GM23338 (cell line): ENCODE data around the gene ARHGEF2. TPM values are rescaled to one million over a fixed set of nuclear protein-coding genes. Genes with fewer than 3 reads are reported as not detected.

Source experiments
- ATAC-seq: fragments of 200-7000 bp; cut with Tn5 transposase; 3 replicates; pipeline ENCODE4 v1.9.1; 2020
- DNase-seq: peaks from one replicate; pipeline ENCODE4 v3.0.0-alpha.2; 2015; ENCODE audit warnings: low spot score
- H2AFZ ChIP-seq: fragments of 200-600 bp; sonication (generic); 2 replicates; pipeline ENCODE4 v1.8.0; 2016; ENCODE audit warnings: antibody characterized with exemption, mild to moderate bottlenecking, moderate library complexity
- H3F3A ChIP-seq: fragments of 200-600 bp; sonication (generic); replicated peaks from 2 replicates; pipeline ENCODE4 v1.8.0; 2017; ENCODE audit warnings: antibody characterized with exemption, mixed run types, low read depth
- H3K27ac ChIP-seq: fragments of 200-600 bp; sonication (generic); 2 replicates; pipeline ENCODE4 v1.6.1; 2016; ENCODE audit warnings: low read depth
- H3K27me3 ChIP-seq: fragments of 200-600 bp; sonication (generic); 2 replicates; pipeline ENCODE4 v1.8.0; 2016; ENCODE audit warnings: mild to moderate bottlenecking, mixed run types, moderate library complexity; ENCODE audit not compliant: insufficient read depth
- H3K36me3 ChIP-seq: fragments of 200-600 bp; sonication (generic); 2 replicates; pipeline ENCODE4 v1.8.0; 2016; ENCODE audit warnings: mild to moderate bottlenecking; ENCODE audit not compliant: insufficient read depth
- H3K4me1 ChIP-seq: fragments of 200-600 bp; sonication (generic); 2 replicates; pipeline ENCODE4 v1.8.0; 2016; ENCODE audit warnings: mild to moderate bottlenecking, moderate library complexity; ENCODE audit not compliant: insufficient read depth
- H3K4me2 ChIP-seq: fragments of 200-600 bp; sonication (generic); 2 replicates; pipeline ENCODE4 v1.7.1; 2017; ENCODE audit warnings: mixed run types
- H3K4me3 ChIP-seq: fragments of 200-600 bp; sonication (generic); 2 replicates; pipeline ENCODE4 v1.6.1; 2016; ENCODE audit warnings: mixed run types
- H3K79me2 ChIP-seq: fragments of 200-600 bp; sonication (generic); replicated peaks from 2 replicates; pipeline ENCODE4 v1.8.0; 2017; ENCODE audit warnings: mild to moderate bottlenecking; ENCODE audit not compliant: insufficient read depth
- H3K9me2 ChIP-seq: fragments of 200-600 bp; sonication (generic); 2 replicates; pipeline ENCODE4 v1.8.0; 2017; ENCODE audit not compliant: insufficient read depth
- H4K20me1 ChIP-seq: fragments of 200-600 bp; sonication (generic); replicated peaks from 2 replicates; pipeline ENCODE4 v1.8.0; 2017; ENCODE audit warnings: mild to moderate bottlenecking; ENCODE audit not compliant: insufficient read depth
- H3K27ac Mint-ChIP-seq: 2 replicates; pipeline ENCODE4 v1.8.0; 2020; ENCODE audit warnings: inconsistent platforms, mild to moderate bottlenecking, moderate library complexity, mixed read lengths
- H3K27me3 Mint-ChIP-seq: 3 replicates; pipeline ENCODE4 v1.8.0; 2022; ENCODE audit warnings: low read depth, mild to moderate bottlenecking, moderate library complexity, mixed read lengths, inconsistent platforms; ENCODE audit not compliant: insufficient read depth, poor library complexity
- H3K36me3 Mint-ChIP-seq: 3 replicates; pipeline ENCODE4 v1.8.0; 2021; ENCODE audit warnings: low read depth, mild to moderate bottlenecking, inconsistent platforms, moderate library complexity, mixed read lengths
- H3K4me1 Mint-ChIP-seq: 3 replicates; pipeline ENCODE4 v1.8.0; 2020; ENCODE audit warnings: mild to moderate bottlenecking, inconsistent platforms, mixed read lengths
- H3K4me3 Mint-ChIP-seq: 3 replicates; pipeline ENCODE4 v1.8.0; 2021; ENCODE audit warnings: moderate library complexity, mild to moderate bottlenecking, inconsistent platforms, mixed read lengths
- H3K9me3 Mint-ChIP-seq: 3 replicates; pipeline ENCODE4 v1.8.0; 2020; ENCODE audit warnings: moderate library complexity, mild to moderate bottlenecking, inconsistent platforms, mixed read lengths
- CREB1 ChIP-seq: fragments of 250-450 bp; sonication (Bioruptor Pico); IDR thresholded peaks from 2 replicates; pipeline ENCODE4 v1.5.0; 2020; ENCODE audit warnings: low read depth, mild to moderate bottlenecking, moderate library complexity
- EZH2 ChIP-seq: fragments of 200-600 bp; sonication (generic); IDR thresholded peaks from one replicate; pipeline ENCODE4 v1.8.0; 2017; ENCODE audit warnings: antibody characterized with exemption, mild to moderate bottlenecking, low read depth; ENCODE audit not compliant: unreplicated experiment
- EZH2phosphoT487 ChIP-seq: fragments of 200-600 bp; sonication (generic); IDR thresholded peaks from one replicate; pipeline ENCODE4 v1.8.1; 2018; ENCODE audit warnings: antibody characterized with exemption; ENCODE audit not compliant: unreplicated experiment
- JUNB ChIP-seq: IDR thresholded peaks from one replicate; pipeline ENCODE4 v1.6.1; 2016; ENCODE audit warnings: antibody characterized with exemption; ENCODE audit not compliant: unreplicated experiment
- NANOG ChIP-seq: IDR thresholded peaks from 2 replicates; pipeline ENCODE4 v1.6.1; 2016; ENCODE audit warnings: antibody characterized with exemption, borderline replicate concordance
- POLR2AphosphoS5 ChIP-seq: IDR thresholded peaks from 2 replicates; pipeline ENCODE4 v1.6.1; 2016; ENCODE audit warnings: antibody characterized with exemption, low read depth
- STAT1 ChIP-seq: IDR thresholded peaks from one replicate; pipeline ENCODE4 v1.6.1; 2016; ENCODE audit warnings: antibody characterized with exemption; ENCODE audit not compliant: unreplicated experiment
- ZNF114 ChIP-seq: fragments of 250-450 bp; sonication (Bioruptor Pico); IDR thresholded peaks from 2 replicates; pipeline ENCODE4 v1.5.0; 2020; ENCODE audit warnings: mild to moderate bottlenecking, moderate library complexity
- ZNF331 ChIP-seq: fragments of 250-450 bp; sonication (Bioruptor Pico); IDR thresholded peaks from 2 replicates; pipeline ENCODE4 v1.5.0; 2020; ENCODE audit warnings: low read depth, mild to moderate bottlenecking, moderate library complexity
- polyA plus RNA-seq: library from polyadenylated mRNA; unstranded; fragments of >200 nt; fragmentation: Nextera tagmentation; extraction: Ambion mirVana; gene quantifications from 2 replicates; pipeline ENCODE4 v1.2.1, GENCODE V29; 2016
- total RNA-seq: library from RNA; depleted of rRNA; stranded (reverse); fragments of >200 nt; shearing (Covaris generic); gene quantifications from 2 replicates; pipeline ENCODE4 v1.2.3, GENCODE V29; 2014
- TF ChIP-seq, protein P1 (sequence below), 2 experiments: fragments of 200-600 bp in 1 of 2; sonication (generic) in 1 of 2; conservative IDR thresholded peaks; 2 replicates each; pipeline versions ENCODE4 v1.5.1 to v1.6.1; 2016 to 2017; ENCODE audit warnings: antibody characterized with exemption in 2 of 2, low read depth in 2 of 2, mild to moderate bottlenecking in 2 of 2, moderate library complexity in 1 of 2
- TF ChIP-seq, protein P2 (sequence below): fragments of 250-450 bp; sonication (Bioruptor Pico); IDR thresholded peaks from 2 replicates; pipeline ENCODE4 v1.5.0; 2020; ENCODE audit warnings: mild to moderate bottlenecking, moderate library complexity
- TF ChIP-seq, protein P3 (sequence below): IDR thresholded peaks from one replicate; pipeline ENCODE4 v1.6.1; 2018; ENCODE audit warnings: antibody characterized with exemption; ENCODE audit not compliant: unreplicated experiment
- TF ChIP-seq, protein P4 (sequence below): IDR thresholded peaks from 2 replicates; pipeline ENCODE4 v1.6.1; 2016; ENCODE audit warnings: antibody characterized with exemption

The ARHGEF2 gene
- total and polyA plus RNA-seq, 2 experiments from 2014 or later, result 23.0 to 87.6 TPM

DNA sequence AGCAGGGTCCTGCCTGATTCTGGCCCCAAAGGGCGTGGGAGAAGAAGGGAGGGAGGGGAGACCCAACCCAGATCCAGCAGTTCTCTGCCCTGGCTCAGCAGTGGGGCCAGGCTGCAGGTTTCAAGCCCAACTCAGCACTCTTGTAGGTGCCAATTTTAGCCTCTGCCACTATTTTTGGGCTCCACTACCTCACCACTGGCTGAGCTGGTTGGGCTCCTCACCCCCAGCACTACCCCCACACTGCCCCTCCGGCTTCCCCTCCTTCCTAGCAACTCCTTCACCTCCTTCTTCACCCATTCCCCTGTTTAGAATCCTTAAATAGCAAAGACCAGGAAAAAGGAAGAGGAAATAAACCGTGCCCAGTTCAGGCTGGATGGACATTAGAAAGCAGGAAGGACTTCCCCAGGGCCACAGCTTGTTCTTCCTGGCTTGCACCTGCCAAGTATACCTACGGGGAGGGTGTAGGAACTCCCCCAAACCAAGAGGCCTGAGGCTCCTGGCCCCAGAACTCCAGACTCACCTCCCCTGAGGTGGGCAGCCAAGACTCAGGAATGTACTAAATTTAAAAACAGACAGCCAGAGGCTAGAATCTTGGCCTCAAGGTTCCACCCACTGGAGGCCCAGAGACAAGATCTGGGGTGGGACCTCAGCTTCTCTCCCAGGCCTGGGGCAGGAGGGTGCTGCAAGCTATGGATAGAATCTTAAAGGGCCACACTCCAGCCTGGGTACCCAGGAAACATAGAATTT lies 1.4 kb upstream of the ARHGEF2 start:
- peaks cover 69% of the 10 kb centered on the region for H3K4me1 ChIP-seq
- no peaks in the 10 kb centered on the region for H3K9me2 ChIP-seq
- Mint-ChIP-seq H3K9me3 (no peaks in the 10 kb centered on the region), H3K27ac (peak overlapping the region; percentile 58; the same call in 1 of the 2 replicates), H3K36me3 (peaks cover 8% of the 10 kb centered on the region), H3K27me3 (peaks cover 27% of the 10 kb centered on the region), H3K4me1 (peaks cover 78% of the 10 kb centered on the region), H3K4me3 (peak overlapping the region; percentile 84)
- H3K27ac ChIP-seq, result peak overlapping the region; percentile 90
- H2AFZ ChIP-seq, result no peak overlapping the region
- peak overlapping the region; percentile 96 for H3K4me3 ChIP-seq
- DNase-seq, result no peak
- peaks cover 30% of the 10 kb centered on the region for H3K79me2 ChIP-seq
- H3K27me3 ChIP-seq, result no peaks in the 10 kb centered on the region
- TF ChIP-seq EZH2 (no peak), ZNF114 (no peak), CREB1 (CRISPR knock-in tag) (no peak), EZH2phosphoT487 (no peak), STAT1 (no peak), NANOG (no peak), ZNF331 (CRISPR knock-in tag) (no peak), POLR2AphosphoS5 (no peak), JUNB (no peak)
- TF ChIP-seq, protein P1, sequence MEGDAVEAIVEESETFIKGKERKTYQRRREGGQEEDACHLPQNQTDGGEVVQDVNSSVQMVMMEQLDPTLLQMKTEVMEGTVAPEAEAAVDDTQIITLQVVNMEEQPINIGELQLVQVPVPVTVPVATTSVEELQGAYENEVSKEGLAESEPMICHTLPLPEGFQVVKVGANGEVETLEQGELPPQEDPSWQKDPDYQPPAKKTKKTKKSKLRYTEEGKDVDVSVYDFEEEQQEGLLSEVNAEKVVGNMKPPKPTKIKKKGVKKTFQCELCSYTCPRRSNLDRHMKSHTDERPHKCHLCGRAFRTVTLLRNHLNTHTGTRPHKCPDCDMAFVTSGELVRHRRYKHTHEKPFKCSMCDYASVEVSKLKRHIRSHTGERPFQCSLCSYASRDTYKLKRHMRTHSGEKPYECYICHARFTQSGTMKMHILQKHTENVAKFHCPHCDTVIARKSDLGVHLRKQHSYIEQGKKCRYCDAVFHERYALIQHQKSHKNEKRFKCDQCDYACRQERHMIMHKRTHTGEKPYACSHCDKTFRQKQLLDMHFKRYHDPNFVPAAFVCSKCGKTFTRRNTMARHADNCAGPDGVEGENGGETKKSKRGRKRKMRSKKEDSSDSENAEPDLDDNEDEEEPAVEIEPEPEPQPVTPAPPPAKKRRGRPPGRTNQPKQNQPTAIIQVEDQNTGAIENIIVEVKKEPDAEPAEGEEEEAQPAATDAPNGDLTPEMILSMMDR (conservative IDR thresholded peaks at IDR 0.05; ENCODE audit: low read depth in 2 of 2), result no peak
- TF ChIP-seq, protein P2, sequence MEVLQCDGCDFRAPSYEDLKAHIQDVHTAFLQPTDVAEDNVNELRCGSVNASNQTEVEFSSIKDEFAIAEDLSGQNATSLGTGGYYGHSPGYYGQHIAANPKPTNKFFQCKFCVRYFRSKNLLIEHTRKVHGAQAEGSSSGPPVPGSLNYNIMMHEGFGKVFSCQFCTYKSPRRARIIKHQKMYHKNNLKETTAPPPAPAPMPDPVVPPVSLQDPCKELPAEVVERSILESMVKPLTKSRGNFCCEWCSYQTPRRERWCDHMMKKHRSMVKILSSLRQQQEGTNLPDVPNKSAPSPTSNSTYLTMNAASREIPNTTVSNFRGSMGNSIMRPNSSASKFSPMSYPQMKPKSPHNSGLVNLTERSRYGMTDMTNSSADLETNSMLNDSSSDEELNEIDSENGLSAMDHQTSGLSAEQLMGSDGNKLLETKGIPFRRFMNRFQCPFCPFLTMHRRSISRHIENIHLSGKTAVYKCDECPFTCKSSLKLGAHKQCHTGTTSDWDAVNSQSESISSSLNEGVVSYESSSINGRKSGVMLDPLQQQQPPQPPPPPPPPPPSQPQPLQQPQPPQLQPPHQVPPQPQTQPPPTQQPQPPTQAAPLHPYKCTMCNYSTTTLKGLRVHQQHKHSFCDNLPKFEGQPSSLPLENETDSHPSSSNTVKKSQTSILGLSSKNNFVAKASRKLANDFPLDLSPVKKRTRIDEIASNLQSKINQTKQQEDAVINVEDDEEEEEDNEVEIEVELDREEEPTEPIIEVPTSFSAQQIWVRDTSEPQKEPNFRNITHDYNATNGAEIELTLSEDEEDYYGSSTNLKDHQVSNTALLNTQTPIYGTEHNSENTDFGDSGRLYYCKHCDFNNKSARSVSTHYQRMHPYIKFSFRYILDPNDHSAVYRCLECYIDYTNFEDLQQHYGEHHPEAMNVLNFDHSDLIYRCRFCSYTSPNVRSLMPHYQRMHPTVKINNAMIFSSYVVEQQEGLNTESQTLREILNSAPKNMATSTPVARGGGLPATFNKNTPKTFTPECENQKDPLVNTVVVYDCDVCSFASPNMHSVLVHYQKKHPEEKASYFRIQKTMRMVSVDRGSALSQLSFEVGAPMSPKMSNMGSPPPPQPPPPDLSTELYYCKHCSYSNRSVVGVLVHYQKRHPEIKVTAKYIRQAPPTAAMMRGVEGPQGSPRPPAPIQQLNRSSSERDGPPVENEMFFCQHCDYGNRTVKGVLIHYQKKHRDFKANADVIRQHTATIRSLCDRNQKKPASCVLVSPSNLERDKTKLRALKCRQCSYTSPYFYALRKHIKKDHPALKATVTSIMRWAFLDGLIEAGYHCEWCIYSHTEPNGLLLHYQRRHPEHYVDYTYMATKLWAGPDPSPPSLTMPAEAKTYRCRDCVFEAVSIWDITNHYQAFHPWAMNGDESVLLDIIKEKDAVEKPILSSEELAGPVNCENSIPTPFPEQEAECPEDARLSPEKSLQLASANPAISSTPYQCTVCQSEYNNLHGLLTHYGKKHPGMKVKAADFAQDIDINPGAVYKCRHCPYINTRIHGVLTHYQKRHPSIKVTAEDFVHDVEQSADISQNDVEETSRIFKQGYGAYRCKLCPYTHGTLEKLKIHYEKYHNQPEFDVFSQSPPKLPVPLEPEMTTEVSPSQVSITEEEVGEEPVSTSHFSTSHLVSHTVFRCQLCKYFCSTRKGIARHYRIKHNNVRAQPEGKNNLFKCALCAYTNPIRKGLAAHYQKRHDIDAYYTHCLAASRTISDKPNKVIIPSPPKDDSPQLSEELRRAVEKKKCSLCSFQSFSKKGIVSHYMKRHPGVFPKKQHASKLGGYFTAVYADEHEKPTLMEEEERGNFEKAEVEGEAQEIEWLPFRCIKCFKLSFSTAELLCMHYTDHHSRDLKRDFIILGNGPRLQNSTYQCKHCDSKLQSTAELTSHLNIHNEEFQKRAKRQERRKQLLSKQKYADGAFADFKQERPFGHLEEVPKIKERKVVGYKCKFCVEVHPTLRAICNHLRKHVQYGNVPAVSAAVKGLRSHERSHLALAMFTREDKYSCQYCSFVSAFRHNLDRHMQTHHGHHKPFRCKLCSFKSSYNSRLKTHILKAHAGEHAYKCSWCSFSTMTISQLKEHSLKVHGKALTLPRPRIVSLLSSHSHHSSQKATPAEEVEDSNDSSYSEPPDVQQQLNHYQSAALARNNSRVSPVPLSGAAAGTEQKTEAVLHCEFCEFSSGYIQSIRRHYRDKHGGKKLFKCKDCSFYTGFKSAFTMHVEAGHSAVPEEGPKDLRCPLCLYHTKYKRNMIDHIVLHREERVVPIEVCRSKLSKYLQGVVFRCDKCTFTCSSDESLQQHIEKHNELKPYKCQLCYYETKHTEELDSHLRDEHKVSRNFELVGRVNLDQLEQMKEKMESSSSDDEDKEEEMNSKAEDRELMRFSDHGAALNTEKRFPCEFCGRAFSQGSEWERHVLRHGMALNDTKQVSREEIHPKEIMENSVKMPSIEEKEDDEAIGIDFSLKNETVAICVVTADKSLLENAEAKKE, result no peak
- TF ChIP-seq, protein P3, sequence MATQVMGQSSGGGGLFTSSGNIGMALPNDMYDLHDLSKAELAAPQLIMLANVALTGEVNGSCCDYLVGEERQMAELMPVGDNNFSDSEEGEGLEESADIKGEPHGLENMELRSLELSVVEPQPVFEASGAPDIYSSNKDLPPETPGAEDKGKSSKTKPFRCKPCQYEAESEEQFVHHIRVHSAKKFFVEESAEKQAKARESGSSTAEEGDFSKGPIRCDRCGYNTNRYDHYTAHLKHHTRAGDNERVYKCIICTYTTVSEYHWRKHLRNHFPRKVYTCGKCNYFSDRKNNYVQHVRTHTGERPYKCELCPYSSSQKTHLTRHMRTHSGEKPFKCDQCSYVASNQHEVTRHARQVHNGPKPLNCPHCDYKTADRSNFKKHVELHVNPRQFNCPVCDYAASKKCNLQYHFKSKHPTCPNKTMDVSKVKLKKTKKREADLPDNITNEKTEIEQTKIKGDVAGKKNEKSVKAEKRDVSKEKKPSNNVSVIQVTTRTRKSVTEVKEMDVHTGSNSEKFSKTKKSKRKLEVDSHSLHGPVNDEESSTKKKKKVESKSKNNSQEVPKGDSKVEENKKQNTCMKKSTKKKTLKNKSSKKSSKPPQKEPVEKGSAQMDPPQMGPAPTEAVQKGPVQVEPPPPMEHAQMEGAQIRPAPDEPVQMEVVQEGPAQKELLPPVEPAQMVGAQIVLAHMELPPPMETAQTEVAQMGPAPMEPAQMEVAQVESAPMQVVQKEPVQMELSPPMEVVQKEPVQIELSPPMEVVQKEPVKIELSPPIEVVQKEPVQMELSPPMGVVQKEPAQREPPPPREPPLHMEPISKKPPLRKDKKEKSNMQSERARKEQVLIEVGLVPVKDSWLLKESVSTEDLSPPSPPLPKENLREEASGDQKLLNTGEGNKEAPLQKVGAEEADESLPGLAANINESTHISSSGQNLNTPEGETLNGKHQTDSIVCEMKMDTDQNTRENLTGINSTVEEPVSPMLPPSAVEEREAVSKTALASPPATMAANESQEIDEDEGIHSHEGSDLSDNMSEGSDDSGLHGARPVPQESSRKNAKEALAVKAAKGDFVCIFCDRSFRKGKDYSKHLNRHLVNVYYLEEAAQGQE, result no peak
- TF ChIP-seq, protein P4, sequence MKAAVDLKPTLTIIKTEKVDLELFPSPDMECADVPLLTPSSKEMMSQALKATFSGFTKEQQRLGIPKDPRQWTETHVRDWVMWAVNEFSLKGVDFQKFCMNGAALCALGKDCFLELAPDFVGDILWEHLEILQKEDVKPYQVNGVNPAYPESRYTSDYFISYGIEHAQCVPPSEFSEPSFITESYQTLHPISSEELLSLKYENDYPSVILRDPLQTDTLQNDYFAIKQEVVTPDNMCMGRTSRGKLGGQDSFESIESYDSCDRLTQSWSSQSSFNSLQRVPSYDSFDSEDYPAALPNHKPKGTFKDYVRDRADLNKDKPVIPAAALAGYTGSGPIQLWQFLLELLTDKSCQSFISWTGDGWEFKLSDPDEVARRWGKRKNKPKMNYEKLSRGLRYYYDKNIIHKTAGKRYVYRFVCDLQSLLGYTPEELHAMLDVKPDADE, result no peak
- H3F3A ChIP-seq, result peaks cover 19% of the 10 kb centered on the region
- H3K4me2 ChIP-seq, result peak overlapping the region; percentile 82
- ATAC-seq, result no peak
- H3K36me3 ChIP-seq, result no peaks in the 10 kb centered on the region
- H4K20me1 ChIP-seq, result peaks cover 17% of the 10 kb centered on the region
